GM15510 (cell line): ENCODE results near the gene COL27A1.

ENCODE experiments used
- POLR2A ChIP-seq: IDR thresholded peaks from 3 replicates; pipeline ENCODE4 v1.6.1; 2011; ENCODE audit warnings: borderline replicate concordance; ENCODE audit not compliant: insufficient read length; ENCODE audit errors: extremely low read depth

Gene COL27A1

GRCh38 chr9:114283551-114284111 lies 128.3 kb downstream of the COL27A1 start:
- no peak for TF ChIP-seq POLR2A

DNA sequence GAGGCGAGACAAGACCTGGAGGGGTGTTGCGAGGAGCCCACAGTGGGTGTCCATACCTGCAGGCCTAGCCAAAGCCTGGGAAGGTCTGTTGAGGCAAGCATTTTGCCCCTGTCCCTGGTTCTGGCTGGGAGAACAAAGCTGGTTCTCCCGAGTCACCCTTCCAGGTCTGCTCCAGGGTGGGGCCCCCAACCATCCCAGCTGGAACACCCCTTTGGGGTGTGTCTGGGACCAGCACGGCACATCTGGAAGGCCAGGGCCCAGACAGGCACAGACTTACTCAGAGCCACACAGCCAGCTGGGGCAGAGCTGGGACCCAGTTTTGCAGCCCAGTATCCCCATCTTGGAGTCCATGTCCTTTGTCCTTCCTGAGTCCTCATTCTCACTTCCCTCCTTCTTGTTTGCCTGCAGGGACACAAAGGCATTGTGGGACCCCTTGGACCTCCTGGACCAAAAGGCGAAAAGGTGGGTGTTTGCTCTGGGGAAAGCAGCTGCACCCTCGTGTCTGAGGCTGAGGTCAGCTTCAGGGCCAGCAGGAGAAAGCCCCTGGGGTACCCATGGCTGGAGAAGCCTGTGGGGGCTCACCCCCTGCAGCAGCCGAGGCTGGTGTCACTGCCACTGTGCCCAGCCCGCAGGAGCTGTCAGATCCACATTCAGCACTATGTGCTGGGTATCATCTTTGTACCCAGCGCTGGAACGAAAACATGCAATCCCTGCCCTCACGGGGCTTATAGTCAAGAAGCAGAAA lies 129.2 kb downstream of the COL27A1 start:
- TF ChIP-seq POLR2A = no peak

DNA sequence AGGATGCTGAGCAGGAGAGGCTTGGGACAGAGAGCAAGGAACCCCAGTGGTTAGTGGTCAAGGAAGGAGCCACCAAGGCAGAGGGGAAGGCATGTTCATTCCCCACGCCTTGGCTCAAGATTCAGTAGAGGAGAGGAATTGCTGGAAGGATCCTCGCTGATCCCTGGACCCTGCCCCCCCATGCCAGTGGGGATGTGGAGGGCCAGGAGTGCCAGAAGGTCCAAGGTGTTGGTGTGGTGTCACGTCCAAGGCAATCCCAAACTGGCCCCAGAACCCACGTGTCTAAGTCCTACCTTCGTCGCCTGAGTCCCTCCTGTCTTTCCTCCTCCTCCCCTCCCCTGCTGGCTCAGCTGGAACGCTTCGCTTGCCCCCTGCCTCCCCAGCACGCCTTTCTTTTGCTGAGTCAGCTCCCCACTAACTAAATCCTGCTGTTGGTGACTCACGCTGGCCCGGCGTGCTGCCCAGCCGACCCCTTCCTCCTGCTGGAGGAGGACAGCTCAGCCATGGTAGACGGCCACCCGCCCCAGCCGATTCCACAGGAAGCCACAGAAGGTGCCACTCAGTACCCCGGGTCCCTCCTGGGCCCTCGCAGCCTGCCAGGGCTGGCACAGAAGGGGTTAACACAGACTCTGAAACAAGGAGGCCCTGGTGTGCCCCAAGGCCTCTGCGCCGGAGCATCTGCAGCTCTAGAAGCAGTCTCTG lies 130.0 kb downstream of the COL27A1 start:
- no peak for TF ChIP-seq POLR2A

DNA sequence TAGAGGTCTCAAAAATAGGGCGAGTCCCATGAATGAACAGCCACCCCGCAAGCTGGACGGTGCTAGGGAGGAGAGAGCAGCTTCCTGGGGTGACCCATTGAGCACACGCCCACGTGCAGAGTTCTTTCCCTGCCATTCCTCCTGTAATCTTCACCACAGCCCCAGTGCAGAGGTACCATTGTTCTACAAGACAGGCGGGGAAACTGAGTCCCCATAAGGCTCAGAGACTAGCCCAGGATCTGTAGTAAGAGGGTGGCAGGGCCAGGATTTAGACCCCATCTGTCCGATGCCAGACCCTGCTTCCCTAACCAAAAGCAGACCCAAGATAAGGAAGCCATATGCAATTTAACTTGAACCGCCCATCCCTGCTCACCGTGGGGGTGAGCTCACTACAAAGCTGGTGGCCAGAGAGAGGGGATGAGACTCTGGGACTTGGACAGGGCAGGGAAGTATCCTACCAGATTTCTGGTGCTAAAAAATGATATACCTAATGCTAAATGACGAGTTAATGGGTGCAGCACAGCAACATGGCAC lies 130.9 kb downstream of the COL27A1 start:
- no peak for TF ChIP-seq POLR2A

GRCh38 chr9:114287001-114287762 lies 131.8 kb downstream of the COL27A1 start:
- TF ChIP-seq POLR2A = no peak

DNA sequence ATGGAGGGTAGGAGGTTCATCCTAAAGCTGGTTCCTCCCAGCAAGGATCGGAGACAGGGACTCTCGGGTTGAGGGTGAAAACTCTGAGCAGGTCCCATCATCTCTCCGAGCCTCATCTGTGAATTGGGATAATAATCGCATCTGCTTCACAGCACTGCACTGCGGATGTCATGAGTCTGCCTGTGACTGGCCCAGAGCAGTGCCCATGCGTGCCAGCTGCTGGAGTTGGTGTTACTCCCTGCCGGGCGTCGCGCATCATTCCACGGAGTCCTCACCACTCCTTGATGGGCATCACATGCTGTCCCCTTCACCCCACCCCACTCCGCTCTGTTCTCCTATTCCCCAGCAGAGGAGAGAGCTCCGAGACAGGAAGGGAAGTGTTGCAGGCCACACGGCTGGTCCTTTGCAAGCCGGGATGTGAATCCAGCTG lies 132.4 kb downstream of the COL27A1 start:
- no peak for TF ChIP-seq POLR2A

- no peak for TF ChIP-seq POLR2A
Measured at GRCh38 chr9:114288193-114289091, 133.1 kb downstream of the COL27A1 start.

- no peak for TF ChIP-seq POLR2A
Measured at GRCh38 chr9:114289106-114289505, 133.8 kb downstream of the COL27A1 start.

DNA sequence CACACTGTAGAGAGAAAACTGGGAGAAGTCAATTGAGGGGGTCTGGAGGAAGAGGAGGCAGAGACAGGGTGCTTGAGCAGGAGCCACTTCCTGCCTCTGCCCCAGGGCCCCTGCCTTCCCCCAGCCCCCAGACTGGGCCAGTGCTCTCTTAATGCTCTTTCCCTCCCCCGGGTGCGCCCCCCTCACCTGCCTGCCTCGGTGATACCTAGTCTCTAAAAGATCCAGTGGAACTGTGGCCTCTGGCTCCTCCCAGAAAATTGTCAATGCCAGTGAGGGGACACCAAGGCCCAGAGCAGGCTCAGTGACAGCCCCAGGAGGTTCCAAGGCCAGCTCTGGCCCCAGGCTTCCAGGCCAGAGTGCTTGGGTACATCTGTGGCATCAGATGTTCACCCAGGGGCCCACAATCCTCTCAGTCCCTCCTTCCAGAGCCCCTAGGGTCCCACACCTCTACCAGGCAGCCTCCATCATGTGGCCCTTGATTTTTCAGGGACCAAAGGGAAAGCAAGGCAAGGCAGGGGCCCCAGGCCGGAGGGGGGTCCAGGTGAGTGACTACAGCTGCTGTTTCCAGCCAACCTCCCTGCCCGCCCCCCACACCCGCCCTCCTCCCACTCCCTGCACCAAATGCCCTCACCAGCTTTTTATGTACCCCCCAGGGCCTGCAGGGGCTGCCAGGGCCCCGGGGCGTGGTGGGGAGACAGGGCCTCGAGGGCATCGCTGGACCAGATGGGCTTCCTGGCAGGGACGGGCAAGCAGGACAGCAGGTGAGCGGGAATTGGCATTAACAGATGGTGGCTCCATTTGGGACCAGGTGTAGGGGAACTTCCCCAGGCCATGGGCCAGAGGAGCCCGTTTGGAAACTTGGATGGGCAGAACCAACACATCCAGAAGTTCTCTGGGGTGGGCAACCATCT lies 134.5 kb downstream of the COL27A1 start:
- no peak for TF ChIP-seq POLR2A

- no peak for TF ChIP-seq POLR2A
Measured at GRCh38 chr9:114290561-114290986, 135.2 kb downstream of the COL27A1 start.

GRCh38 chr9:114291064-114291474 lies 135.7 kb downstream of the COL27A1 start:
- TF ChIP-seq POLR2A = no peak

DNA sequence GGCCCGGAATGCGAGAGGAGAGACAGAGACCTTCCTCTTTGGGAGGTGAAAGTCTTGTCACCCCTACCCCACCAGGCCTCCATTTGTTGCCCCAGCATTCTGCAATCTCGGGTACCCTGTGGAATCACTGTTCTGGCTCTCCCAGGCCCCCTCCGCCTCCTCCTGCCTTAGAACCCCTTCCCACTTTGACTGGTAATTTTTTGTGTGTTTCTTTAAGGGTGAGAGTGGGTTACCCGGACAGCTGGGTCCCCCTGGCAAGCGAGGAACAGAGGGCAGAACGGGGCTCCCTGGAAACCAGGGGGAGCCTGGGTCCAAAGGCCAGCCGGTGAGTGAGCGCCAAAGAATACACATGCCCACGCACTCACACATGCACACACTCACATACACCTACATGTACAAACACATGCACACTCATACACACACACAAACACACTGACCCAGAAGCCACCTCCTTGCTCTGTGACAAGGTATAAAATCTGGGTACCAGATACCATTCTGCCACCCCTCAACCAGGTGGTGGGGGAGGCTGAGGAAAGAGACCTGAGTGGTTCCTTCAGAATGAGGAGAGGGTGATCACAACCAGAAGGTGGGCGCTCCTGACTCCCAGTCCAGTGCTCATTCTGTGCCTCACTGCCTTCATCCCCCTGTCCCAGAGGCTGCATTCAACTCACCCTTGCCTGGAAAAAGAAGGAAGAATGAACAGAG lies 136.7 kb downstream of the COL27A1 start:
- TF ChIP-seq POLR2A = no peak
